ENCODE data around the gene JAKMIP1.
A peak's percentile ranks its signal among the peaks of the same experiment; 100 is the strongest.

The JAKMIP1 gene

GRCh38 chr4:6160536-6160935 is 39.8 kb downstream of the JAKMIP1 start:
- TF ChIP-seq, protein P1, sequence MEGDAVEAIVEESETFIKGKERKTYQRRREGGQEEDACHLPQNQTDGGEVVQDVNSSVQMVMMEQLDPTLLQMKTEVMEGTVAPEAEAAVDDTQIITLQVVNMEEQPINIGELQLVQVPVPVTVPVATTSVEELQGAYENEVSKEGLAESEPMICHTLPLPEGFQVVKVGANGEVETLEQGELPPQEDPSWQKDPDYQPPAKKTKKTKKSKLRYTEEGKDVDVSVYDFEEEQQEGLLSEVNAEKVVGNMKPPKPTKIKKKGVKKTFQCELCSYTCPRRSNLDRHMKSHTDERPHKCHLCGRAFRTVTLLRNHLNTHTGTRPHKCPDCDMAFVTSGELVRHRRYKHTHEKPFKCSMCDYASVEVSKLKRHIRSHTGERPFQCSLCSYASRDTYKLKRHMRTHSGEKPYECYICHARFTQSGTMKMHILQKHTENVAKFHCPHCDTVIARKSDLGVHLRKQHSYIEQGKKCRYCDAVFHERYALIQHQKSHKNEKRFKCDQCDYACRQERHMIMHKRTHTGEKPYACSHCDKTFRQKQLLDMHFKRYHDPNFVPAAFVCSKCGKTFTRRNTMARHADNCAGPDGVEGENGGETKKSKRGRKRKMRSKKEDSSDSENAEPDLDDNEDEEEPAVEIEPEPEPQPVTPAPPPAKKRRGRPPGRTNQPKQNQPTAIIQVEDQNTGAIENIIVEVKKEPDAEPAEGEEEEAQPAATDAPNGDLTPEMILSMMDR (IDR thresholded peaks at IDR 0.05; ENCODE audit: low read depth, low read length): no peak
- no peaks in the 10 kb centered on the region for H3K9me3 ChIP-seq (ENCODE audit: severe bottlenecking)
- H3K27ac ChIP-seq: no peak overlapping the region
- no peaks in the 10 kb centered on the region for H3K36me3 ChIP-seq
- DNase-seq: no peak
- no peaks in the 10 kb centered on the region for H3K27me3 ChIP-seq (ENCODE audit: insufficient read depth, low read depth, severe bottlenecking)
- H3K4me3 ChIP-seq (ENCODE audit: low read depth, low read length): no peak overlapping the region

- no peak overlapping the region for H3K4me3 ChIP-seq (ENCODE audit: low read depth, low read length)
- no peak for DNase-seq
Observed at GRCh38 chr4:6157926-6158325, 42.4 kb downstream of the JAKMIP1 start.

DNA sequence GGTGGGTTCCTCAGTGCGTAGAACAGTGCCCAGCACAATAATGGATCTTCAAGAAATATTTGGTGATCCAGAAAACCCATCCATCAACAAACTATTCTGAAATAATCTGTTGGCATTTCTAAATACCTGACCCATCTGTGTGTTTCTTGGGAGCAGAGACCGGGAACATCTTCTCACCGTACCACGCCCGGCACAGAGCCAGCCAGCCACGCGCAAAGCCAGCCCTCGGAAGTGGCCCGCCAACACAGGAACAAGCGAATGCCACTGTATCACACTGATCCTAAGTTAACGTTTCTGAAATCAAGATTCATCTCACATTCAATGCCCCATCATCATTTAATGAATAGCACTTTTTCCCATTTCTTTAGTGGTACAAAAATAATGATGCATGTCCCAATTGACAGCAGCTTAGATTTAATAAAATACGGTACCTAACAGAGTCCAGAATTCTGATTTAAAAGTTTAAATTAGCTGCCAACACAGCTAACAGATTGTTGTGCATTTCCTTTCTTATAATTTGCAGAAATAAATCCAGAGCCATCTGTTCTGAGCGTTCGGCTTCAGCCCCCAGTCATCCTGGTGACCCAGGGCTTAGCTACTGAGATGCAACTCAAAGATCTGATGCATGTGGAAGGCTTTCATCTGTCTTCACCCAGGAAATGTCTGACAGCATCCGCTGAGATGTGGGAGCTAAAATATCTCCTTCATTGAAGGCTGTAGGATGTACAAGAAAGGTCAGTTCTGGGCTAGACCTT is 44.2 kb downstream of the JAKMIP1 start:
- DNase-seq: peak; percentile 54
- Histone ChIP-seq H3K27me3 (ENCODE audit: insufficient read depth, low read depth, severe bottlenecking) (no peaks in the 10 kb centered on the region), H3K9me3 (ENCODE audit: severe bottlenecking) (no peaks in the 10 kb centered on the region), H3K36me3 (no peaks in the 10 kb centered on the region), H3K4me3 (ENCODE audit: low read depth, low read length) (no peak overlapping the region), H3K27ac (0 out of 2 replicates have a peak overlapping the region, but pooled peaks have one; percentile 3)
- TF ChIP-seq, protein P1 (IDR thresholded peaks at IDR 0.05; ENCODE audit: low read depth, low read length): no peak

More at GRCh38 chr4:6157926-6158325, 42.4 kb downstream of the JAKMIP1 start:
- no peaks in the 10 kb centered on the region for H3K36me3 ChIP-seq
- TF ChIP-seq, protein P1 (IDR thresholded peaks at IDR 0.05; ENCODE audit: low read depth, low read length): no peak
- H3K27ac ChIP-seq: no peak overlapping the region
- H3K9me3 ChIP-seq (ENCODE audit: severe bottlenecking): no peaks in the 10 kb centered on the region
- H3K27me3 ChIP-seq (ENCODE audit: insufficient read depth, low read depth, severe bottlenecking): no peaks in the 10 kb centered on the region

GRCh38 chr4:6154875-6155274 is 45.5 kb downstream of the JAKMIP1 start:
- no peaks in the 10 kb centered on the region for H3K27me3 ChIP-seq (ENCODE audit: insufficient read depth, low read depth, severe bottlenecking)
- DNase-seq: no peak
- no peak overlapping the region for H3K4me3 ChIP-seq (ENCODE audit: low read depth, low read length)
- TF ChIP-seq, protein P1 (IDR thresholded peaks at IDR 0.05; ENCODE audit: low read depth, low read length): no peak
- no peak overlapping the region for H3K27ac ChIP-seq
- H3K36me3 ChIP-seq: no peaks in the 10 kb centered on the region
- H3K9me3 ChIP-seq (ENCODE audit: severe bottlenecking): no peaks in the 10 kb centered on the region

DNA sequence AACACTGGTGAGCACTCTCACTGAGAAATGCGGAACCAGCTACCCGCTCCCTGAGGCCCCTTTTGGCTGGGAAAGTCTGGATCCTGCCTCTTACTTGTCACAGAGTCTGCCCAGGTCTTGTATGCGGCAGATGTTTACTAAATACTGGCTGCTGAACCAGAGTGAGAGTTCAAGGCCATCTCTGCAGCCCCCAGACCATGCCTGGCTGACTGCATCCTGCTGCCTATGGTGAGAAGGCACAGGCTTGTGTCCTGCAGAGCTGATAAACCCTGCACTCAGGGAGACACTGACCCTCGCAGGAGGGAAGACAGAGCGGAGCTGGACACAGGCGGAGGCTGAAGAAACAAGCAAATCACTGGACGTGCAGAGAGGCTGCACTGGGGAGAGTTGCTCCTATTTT is 46.5 kb downstream of the JAKMIP1 start:
- Histone ChIP-seq H3K27ac (no peak overlapping the region), H3K9me3 (ENCODE audit: severe bottlenecking) (no peaks in the 10 kb centered on the region), H3K36me3 (no peaks in the 10 kb centered on the region), H3K27me3 (ENCODE audit: insufficient read depth, low read depth, severe bottlenecking) (no peaks in the 10 kb centered on the region), H3K4me3 (ENCODE audit: low read depth, low read length) (no peak overlapping the region)
- TF ChIP-seq, protein P1 (IDR thresholded peaks at IDR 0.05; ENCODE audit: low read depth, low read length): no peak
- DNase-seq: no peak
